ENCODE results near the gene PIK3AP1. TPM values are rescaled to one million over a fixed set of nuclear protein-coding genes. Genes with fewer than 3 reads are reported as not detected.

PIK3AP1 gene
- total RNA-seq, 3 donors from 2014 or later, result 9.8 to 26.9 (median 14.2) TPM

- TF ChIP-seq POLR2AphosphoS5 (IDR thresholded peaks at IDR 0.05) (no peak), CTCF (IDR thresholded peaks at IDR 0.05) (no peak), POLR2A (IDR thresholded peaks at IDR 0.05) (no peak)
- Histone ChIP-seq H3K9me3 (no peaks in the 10 kb centered on the region), H3K36me3 (no peaks in the 10 kb centered on the region), H3K4me3 (no peak overlapping the region), H3K4me1 (no peaks in the 10 kb centered on the region), H3K27ac (no peak overlapping the region), H3K27me3 (no peaks in the 10 kb centered on the region)
- DNase-seq (ENCODE audit: low spot score in 2 of 2), result no peak
- intact Hi-C loops (cut with DNase I; ENCODE audit: low total_unique reads), result no loop called here
Observed at GRCh38 chr10:96651998-96652431, 68.3 kb downstream of the PIK3AP1 start.

GRCh38 chr10:96650958-96651357 lies 69.4 kb downstream of the PIK3AP1 start:
- Histone ChIP-seq H3K4me3 (no peak overlapping the region), H3K27ac (no peak overlapping the region), H3K4me1 (no peaks in the 10 kb centered on the region), H3K27me3 (no peaks in the 10 kb centered on the region), H3K36me3 (no peaks in the 10 kb centered on the region), H3K9me3 (no peaks in the 10 kb centered on the region)
- intact Hi-C loops (cut with DNase I; ENCODE audit: low total_unique reads), result no loop called here
- DNase-seq (ENCODE audit: low spot score in 2 of 2), result no peak
- TF ChIP-seq CTCF (IDR thresholded peaks at IDR 0.05), result no peak

- no peak overlapping the region for H3K4me3 ChIP-seq
- no peaks in the 10 kb centered on the region for H3K9me3 ChIP-seq
- DNase-seq (ENCODE audit: low spot score in 2 of 2), result no peak
- no peaks in the 10 kb centered on the region for H3K27me3 ChIP-seq
- TF ChIP-seq POLR2AphosphoS5 (IDR thresholded peaks at IDR 0.05), result no peak
- no peak for TF ChIP-seq POLR2A (IDR thresholded peaks at IDR 0.05)
- TF ChIP-seq CTCF (IDR thresholded peaks at IDR 0.05), result no peak
- no peaks in the 10 kb centered on the region for H3K4me1 ChIP-seq
- H3K36me3 ChIP-seq, result no peaks in the 10 kb centered on the region
- intact Hi-C loops (cut with DNase I; ENCODE audit: low total_unique reads), result no loop called here
- no peak overlapping the region for H3K27ac ChIP-seq
Observed at GRCh38 chr10:96648297-96648696, 72.0 kb downstream of the PIK3AP1 start.

GRCh38 chr10:96647466-96647865 lies 72.8 kb downstream of the PIK3AP1 start:
- intact Hi-C loops (cut with DNase I; ENCODE audit: low total_unique reads), result no loop called here
- no peak for TF ChIP-seq CTCF (IDR thresholded peaks at IDR 0.05)
- no peak for TF ChIP-seq POLR2AphosphoS5 (IDR thresholded peaks at IDR 0.05)
- TF ChIP-seq POLR2A (IDR thresholded peaks at IDR 0.05), result no peak
- DNase-seq (ENCODE audit: low spot score in 2 of 2), result no peak
- no peaks in the 10 kb centered on the region for H3K4me1 ChIP-seq
- H3K4me3 ChIP-seq, result no peak overlapping the region
- H3K36me3 ChIP-seq, result no peaks in the 10 kb centered on the region
- H3K27me3 ChIP-seq, result no peaks in the 10 kb centered on the region
- H3K27ac ChIP-seq, result no peak overlapping the region
- H3K9me3 ChIP-seq, result no peaks in the 10 kb centered on the region

DNA sequence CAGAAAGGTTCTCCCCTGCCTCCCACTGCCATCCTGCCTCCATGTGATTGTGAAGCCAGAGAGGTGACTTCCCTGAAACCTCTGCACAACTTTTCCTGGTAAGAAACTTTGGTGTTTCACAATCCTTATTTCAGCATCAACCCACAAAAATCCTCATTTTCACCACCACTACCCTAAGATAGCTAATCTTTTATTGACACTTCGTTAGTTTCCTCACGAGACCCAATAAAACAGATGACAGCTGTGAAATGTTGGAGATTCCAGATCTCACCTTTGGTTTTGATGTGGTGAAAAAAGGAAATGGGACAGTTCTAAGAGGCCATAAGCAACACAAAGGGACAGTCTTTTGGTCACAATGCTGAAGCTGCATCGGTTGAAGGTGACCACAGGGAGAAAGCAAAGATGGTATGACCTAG lies 73.6 kb downstream of the PIK3AP1 start:
- Histone ChIP-seq H3K4me1 (no peaks in the 10 kb centered on the region), H3K27me3 (no peaks in the 10 kb centered on the region), H3K4me3 (no peak overlapping the region), H3K36me3 (no peaks in the 10 kb centered on the region), H3K27ac (no peak overlapping the region), H3K9me3 (no peaks in the 10 kb centered on the region)
- intact Hi-C loops (cut with DNase I; ENCODE audit: low total_unique reads), result no loop called here
- no peak for DNase-seq (ENCODE audit: low spot score in 2 of 2)
- no peak for TF ChIP-seq CTCF (IDR thresholded peaks at IDR 0.05)
- TF ChIP-seq POLR2A (IDR thresholded peaks at IDR 0.05), result no peak
- TF ChIP-seq POLR2AphosphoS5 (IDR thresholded peaks at IDR 0.05), result no peak
